ENCODE data around the gene MAP3K13.

- TF ChIP-seq CTCF (IDR thresholded peaks at IDR 0.05; ENCODE audit: insufficient read depth, low read length, poor library complexity, severe bottlenecking) (no peak), EZH2phosphoT487 (conservative IDR thresholded peaks at IDR 0.05; ENCODE audit: low read length) (no peak)
These were observed 37.9 kb downstream of the MAP3K13 start for GRCh38 chr3:185400866-185401265.
